Middle frontal gyrus (tissue), 1 donor: ENCODE data around the gene P3H3.
"Not testable (repeated sequence)": the region's sequence is repeated elsewhere in the genome, so short reads cannot be mapped to it uniquely, and the experiment has no call there.

Experiments used
- DNase-seq: peaks from one replicate; pipeline ENCODE4 v3.0.0-alpha.2; 2015; ENCODE audit warnings: low spot score; ENCODE audit errors: extremely low spot score

The P3H3 gene

DNA sequence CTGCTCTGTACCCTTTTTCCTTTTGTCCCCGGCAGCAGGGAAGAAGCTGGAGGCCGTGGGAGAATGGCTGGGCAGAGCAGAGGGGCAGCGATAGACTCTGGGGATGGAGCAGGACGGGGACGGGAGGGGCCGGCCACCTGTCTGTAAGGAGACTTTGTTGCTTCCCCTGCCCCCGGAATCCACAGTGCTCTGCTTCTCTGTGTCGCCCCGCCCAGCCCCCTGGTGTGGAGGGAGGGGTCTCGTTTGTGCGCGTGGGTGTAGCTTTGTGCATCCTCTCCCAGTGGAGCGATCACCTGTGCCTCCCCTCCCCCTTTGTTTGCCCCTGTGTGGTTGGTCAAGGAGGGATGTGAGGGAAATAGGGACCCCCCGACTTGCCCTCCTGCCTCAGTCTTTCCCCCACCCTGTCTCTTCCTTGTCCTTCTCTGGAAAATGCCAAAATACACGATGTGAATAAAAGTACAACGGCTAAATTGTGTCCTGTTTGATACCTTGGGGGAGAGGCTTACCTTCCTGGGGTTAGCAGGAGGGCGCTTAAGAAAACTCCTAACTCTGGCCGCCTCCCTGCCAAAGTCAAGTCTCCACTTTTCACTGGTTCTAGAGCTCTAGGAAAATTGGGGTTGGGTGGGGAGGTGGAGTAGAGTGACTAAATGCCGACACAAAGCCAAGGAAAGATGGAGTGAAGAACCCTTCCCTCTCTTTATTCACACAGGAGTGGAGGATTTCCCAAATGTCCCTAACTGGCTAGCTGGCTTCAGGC, 38.1 kb downstream of the P3H3 start:
- DNase-seq, result no peak

- no peak for DNase-seq
Observed at GRCh38 chr12:6866920-6867412, 38.8 kb downstream of the P3H3 start.

- DNase-seq, result peak; percentile 55
Observed at GRCh38 chr12:6867413-6868210, 39.4 kb downstream of the P3H3 start, which contains the start of gene TPI1. Gene TPI1 (plus strand): TSS chr12:6867531. CDS start chr12:6867567, 36 bp downstream.

DNA sequence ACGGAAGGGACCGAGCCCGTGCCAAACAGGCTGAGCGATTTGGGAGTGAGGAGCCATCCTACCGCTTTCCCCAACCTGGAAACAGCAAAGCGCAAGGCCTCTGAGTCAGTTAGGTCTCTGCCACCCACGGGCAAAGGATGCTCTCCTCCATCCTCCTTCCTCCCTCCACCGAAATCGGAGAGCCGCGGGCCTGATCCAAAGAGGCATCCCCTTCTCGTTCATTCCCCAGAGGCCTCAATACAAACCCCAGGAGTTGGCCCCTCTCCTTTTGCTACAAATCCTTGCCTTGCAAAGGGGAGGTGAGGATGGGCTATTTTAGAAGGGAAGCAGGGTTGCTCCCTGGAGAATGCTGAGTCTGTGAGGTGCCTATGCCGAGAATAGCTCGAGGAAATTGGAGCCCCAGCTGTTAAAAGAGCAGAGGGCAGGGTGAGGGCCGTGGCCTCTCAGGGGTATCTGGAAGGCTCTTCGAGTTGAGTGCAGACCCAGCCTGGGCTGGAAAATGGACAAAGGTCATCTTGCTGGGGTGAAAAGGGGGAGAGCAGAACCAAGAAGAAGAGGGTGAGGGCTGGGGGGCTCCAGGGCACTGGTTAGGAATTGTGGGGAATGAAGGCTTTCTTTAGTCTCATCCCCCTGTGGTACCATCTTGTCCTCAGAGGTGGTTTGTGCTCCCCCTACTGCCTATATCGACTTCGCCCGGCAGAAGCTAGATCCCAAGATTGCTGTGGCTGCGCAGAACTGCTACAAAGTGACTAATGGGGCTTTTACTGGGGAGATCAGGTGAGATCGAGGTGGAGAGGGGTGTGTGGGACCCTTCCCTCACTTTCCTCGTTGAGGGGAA, 40.2 kb downstream of the P3H3 start:
- DNase-seq, result no peak

DNA sequence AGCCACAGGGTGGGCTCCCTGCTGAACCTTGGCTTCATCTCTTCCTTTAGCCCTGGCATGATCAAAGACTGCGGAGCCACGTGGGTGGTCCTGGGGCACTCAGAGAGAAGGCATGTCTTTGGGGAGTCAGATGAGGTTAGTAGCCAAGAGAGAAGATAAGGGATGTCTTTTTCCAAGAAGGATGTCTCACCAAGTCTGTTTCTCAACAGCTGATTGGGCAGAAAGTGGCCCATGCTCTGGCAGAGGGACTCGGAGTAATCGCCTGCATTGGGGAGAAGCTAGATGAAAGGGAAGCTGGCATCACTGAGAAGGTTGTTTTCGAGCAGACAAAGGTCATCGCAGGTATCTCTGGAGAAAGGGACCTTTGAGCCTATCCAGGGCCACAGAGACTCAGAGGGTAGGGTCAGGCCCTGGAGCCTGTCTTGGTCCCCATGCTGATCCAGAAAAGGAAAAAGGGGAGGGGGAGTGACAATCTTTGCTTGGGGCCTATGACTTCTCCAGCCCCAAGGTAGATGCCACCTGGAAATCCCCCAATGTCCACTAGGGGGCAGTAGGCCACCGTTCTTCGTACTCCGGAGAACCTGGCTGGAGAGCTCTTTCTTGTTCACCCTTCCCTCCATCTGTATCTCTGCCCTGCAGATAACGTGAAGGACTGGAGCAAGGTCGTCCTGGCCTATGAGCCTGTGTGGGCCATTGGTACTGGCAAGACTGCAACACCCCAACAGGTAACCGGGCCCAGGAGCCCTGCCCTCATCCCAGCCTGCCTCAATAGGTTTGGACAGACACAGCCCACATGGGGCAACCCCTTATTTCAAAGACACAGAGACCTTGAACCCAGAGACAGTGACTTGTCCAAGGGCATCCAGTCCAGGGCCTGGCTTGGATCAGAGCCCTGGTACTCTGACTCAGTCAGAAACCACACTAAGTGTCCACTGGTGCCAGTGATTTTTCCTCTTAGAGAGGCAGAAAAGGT, 41.1 kb downstream of the P3H3 start:
- DNase-seq, result peak; percentile 40

DNA sequence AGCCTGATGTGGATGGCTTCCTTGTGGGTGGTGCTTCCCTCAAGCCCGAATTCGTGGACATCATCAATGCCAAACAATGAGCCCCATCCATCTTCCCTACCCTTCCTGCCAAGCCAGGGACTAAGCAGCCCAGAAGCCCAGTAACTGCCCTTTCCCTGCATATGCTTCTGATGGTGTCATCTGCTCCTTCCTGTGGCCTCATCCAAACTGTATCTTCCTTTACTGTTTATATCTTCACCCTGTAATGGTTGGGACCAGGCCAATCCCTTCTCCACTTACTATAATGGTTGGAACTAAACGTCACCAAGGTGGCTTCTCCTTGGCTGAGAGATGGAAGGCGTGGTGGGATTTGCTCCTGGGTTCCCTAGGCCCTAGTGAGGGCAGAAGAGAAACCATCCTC, 42.1 kb downstream of the P3H3 start:
- not testable (repeated sequence) for DNase-seq

DNA sequence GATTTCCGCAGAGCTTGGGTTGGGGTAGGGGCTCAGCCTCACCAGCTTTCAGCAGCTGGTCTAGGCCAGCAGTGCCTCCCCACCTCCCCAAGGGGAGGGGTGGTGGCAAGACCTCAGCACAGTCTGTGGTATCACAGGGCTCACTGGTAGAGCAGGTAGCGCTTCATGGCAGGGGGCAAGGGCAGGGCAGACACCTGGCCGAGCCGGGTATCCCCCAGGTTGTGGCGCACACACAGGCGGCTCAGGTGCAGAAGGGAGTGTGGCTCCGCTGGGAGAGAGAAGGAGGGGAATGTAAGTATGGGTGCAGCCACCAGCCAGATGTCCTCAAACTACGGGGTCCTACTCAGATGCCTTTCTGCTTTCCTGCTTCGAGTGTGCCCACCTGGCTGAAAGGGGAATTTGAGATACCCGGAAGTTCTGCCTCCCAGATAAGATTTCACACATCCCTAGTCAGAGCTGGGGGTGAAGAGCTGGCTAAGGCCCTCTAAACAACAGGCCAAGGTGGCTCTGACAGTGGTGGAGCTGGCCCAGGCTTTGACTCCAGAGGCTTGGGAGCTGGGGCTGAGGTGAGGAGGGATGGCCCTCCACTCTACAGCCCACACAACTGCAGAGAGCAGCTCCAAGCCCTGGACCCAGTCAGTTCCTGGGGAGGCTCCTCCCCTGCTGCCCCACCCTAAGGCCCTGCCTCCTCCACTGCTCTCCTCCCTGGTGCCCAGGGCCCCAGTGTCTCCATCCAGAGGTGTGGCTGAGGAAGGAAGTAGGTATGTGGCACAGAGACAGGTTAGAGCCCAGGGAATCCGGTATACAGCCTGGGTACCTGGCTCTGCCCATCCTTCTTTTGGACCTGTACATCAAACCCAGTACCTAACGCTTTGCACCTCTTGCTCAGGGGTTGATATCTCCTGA, 43.1 kb downstream of the P3H3 start:
- DNase-seq, result no peak

DNA sequence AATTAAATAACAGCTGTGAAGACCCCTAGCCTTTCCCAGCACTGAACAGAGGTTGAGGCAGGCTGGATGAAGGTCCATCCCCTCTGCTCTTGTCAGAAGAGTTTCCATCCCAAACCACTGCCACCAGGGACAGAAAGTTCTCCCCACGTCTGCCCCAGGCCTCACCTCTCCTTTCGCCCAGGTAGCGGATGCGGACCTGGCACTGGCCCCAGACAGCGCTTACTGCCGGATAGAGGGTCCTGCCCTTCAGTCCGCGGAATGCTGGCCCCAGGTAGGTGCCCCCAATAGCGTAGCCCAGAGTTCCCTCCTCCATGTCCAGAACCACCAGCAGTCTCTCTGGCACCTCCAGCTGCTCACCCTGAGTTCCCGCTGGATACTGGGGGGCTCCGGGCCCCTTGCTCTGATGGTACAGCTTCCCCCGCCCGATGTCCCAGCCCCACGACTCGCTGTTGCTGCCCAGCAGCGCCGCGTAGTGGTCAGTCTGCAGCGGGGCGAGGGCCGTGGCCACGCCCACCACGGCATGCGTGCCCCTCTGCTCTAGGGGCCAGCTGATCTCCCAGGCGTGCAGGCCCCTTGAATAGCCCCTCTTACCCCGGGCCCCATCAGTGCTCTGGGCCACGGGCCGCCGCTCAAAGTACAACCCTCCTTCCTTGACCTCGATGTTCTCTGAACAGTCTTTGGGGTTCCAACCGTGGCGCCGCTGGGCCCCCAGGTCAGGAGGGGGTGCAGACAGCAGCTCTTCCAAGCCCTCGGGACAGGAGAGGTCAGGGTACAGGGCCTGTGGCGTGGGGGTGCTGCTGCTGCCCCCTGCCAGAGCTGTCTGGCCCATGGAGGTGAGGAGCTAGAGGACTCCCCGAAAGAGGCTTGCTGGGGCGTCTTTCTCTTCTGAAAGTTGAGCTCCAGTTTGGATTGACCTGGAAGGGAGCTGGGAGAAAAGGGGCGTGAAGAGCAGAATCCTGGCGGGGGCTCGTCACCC, 44.2 kb downstream of the P3H3 start:
- DNase-seq, result peak; percentile 71

DNA sequence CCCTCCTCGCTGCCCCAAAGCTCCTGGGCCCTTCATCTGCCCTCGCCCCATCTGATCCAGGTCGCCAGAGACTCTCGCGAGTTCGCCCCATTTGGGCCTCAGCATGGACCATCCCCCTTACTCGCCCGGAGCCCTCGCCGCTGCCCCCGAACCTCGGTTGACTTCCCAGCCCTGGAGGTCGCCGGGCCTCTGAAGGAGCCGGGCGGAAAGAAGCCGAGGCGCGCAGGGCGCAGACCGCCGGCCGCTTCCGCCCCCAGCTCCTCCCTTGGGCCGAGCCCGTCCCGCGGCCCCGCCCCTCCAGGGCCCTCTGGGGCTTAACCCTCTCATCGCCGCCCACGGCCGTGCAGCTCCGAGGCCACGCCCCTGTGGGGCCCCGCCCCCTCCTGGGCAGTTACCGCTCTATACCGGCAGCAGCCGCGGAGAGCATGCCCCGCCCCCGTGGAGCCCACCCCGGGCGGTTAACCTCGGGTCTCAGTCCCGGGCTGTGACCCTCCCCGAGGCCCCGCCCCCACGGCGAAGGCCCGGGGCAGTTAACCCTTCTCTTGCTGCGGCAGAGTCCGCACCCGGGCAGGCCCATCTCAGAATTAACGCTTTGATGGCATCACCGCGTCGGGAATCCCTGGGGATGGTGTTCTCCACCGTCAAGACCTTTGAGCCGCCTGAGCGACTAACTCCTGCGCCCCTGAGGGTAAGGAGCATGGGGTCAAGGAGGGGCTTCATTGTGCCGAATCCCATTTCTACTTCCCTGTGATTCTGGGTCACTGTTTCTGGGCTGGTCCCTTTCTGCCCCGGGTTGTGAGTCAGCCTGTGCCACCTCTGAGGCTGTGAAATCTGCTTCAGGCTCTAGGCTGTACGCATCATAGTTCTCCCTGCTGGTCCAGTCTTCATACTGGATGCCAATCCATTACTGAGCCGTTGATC, 45.1 kb downstream of the P3H3 start, which contains the start of gene SPSB2:
TSS of gene SPSB2 (minus strand) at position 210 of the 921 bp plus-strand sequence. CDS start 402 bp downstream, outside the sequence.
- peak; percentile 81 for DNase-seq

DNA sequence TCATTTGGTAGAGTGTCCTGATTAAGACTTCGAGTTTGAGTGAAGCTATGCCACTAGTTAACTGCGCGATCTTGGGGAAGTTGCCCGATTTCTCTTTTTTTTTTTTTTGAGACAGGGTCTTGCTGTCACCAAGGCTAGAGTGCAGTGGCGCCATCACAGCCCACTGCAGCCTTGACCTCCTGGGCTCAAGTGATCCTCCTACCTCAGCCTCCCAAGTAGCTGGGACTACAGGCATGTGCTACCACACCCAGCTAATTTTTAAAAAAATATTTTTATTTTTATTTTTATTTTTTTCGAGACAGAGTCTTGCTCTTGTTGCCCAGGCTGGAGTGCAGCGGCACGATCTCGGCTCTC, 45.8 kb downstream of the P3H3 start:
- DNase-seq, result not testable (repeated sequence)

DNA sequence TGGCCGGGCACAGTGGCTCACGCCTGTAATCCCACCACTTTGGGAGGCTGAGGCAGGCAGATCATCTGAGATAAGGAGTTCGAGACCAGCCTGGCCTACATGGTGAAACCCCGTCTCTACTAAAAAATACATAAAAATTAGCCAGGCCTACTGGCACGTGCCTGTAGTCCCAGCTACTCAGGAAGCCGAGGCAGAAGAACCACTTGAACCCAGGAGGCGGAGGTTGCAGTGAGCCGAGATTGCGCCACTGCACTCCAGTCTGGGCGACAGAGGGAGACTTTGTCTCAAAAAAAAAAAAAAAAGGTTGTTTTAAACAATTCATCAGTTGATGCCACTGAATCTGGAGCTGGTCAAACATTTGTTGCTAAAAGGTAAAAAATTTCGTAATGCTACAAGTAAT, 51.6 kb downstream of the P3H3 start:
- DNase-seq, result not testable (repeated sequence)

DNA sequence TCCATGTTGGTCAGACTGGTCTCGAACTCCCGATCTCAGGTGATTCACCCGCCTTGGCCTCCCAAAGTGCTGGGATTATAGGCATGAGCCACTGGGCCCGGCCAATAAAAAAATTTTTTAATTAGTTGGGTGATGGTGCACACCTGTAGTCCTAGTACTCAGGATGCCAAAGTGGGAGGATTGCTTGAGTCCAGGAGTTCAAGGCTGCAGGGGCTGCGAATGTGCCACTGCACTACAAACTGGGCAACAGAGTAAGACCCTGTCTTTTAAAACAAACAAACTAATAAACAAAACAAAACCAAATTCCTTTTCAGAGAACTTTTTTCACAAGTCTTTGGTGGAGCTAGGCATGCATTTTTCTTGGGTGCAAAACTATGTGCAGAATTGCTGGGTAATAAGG, 55.0 kb downstream of the P3H3 start:
- no peak for DNase-seq

- no peak for DNase-seq
Observed at GRCh38 chr12:6883683-6884082, 55.5 kb downstream of the P3H3 start.

DNA sequence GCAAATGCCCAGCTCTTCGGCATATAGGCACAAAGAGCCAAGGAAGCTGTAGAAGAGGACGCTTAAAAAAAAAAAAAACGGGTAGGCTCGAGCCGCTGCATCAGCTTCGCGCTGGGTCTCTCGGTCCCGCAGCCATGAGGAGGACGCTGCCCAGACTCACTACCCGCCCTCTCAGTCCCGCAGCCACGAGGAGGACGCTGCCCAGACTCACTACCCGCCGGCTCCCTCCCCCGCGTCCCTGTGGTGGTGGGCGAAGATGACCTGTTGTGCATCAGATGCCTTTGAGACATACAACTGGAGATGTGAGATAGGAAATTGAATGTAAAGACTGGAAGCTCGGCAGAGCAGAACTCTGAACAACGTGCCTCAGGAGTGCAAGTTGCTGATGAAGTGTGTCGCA, 56.3 kb downstream of the P3H3 start:
- DNase-seq, result no peak

- DNase-seq, result not testable (repeated sequence)
Observed at GRCh38 chr12:6886206-6886999, 58.2 kb downstream of the P3H3 start.

- no peak for DNase-seq
Observed at GRCh38 chr12:6887460-6887859, 59.3 kb downstream of the P3H3 start.
